Measurements from ENCODE around the gene CEP126. TPM values are rescaled to one million over a fixed set of nuclear protein-coding genes. Genes with fewer than 3 reads are reported as not detected.
A peak's percentile ranks its signal among the peaks of the same experiment; 100 is the strongest.

Gene CEP126
- total RNA-seq, 2 experiments from 2014 or later, result 0.96 to 1.2 TPM

GRCh38 chr11:101915791-101916291, 1.0 kb downstream of the CEP126 start:
- peaks cover under 1% of the 10 kb centered on the region for H3K27me3 Mint-ChIP-seq
- H3K4me1 ChIP-seq (ENCODE audit: insufficient read depth, low read length), result peaks cover 10% of the 10 kb centered on the region
- H3K9me3 ChIP-seq (ENCODE audit: control insufficient read depth in 1 of 2, insufficient read depth in 1 of 2, low read length in 2 of 2), result no peaks in the 10 kb centered on the region
- ATAC-seq (ENCODE audit: poor library complexity) (no peak), DNase-seq (peak in 3 of 14 experiments; percentile 11 to 39 (median 27))
- H3K27me3 ChIP-seq (ENCODE audit: control insufficient read depth in 1 of 2, insufficient read depth in 2 of 2, low read length in 2 of 2), result no peaks in the 10 kb centered on the region
- intact Hi-C loops (cut with DNase I, micrococcal nuclease), result loop anchor here (5.0 to 10.0 kb wide), 3 partner anchors 91 to 1196 kb away; no protein-coding TSS in a partner anchor
- H3K27ac Mint-ChIP-seq, result peak overlapping the region; percentile 87
- H3K4me1 Mint-ChIP-seq (ENCODE audit: low read depth), result peaks cover 25% of the 10 kb centered on the region
- H3K36me3 ChIP-seq (ENCODE audit: insufficient read depth, low read length), result no peaks in the 10 kb centered on the region
- POLR2A ChIA-PET, result no interaction called here
- H3K4me3 Mint-ChIP-seq, result peak overlapping the region; percentile 96
- CTCF ChIA-PET, result no interaction called here
- peaks cover 8% of the 10 kb centered on the region for H3K36me3 Mint-ChIP-seq (ENCODE audit: low read depth)
- peak overlapping the region; percentile 75 for H3K4me3 ChIP-seq (ENCODE audit: low read length)
- no peak for TF ChIP-seq CTCF (IDR thresholded peaks at IDR 0.05)
- H3K9me3 Mint-ChIP-seq, result no peaks in the 10 kb centered on the region
- no peak overlapping the region for H3K27ac ChIP-seq (ENCODE audit: low read depth in 1 of 2, low read length in 2 of 2)

GRCh38 chr11:101916422-101916821, 1.6 kb downstream of the CEP126 start, which contains the start of gene ANGPTL5:
ANGPTL5 (minus strand) TSS chr11:101916522; CDS start chr11:101907909, 8,613 bp downstream.
- no peaks in the 10 kb centered on the region for H3K27me3 Mint-ChIP-seq

GRCh38 chr11:101917226-101917625, 2.4 kb downstream of the CEP126 start:
- ChIA-PET CTCF (interaction anchor here (0.7 kb wide), 1 partner anchor 685 kb away, joined by 3 read pairs; no protein-coding TSS in a partner anchor), POLR2A (no interaction called here)
- TF ChIP-seq CTCF (IDR thresholded peaks at IDR 0.05), result no peak
- Histone ChIP-seq H3K36me3 (ENCODE audit: insufficient read depth, low read length) (no peaks in the 10 kb centered on the region), H3K4me1 (ENCODE audit: insufficient read depth, low read length) (peaks cover 10% of the 10 kb centered on the region), H3K9me3 (ENCODE audit: control insufficient read depth in 1 of 2, insufficient read depth in 1 of 2, low read length in 2 of 2) (no peaks in the 10 kb centered on the region), H3K4me3 (ENCODE audit: low read length) (no peak overlapping the region), H3K27ac (ENCODE audit: low read depth in 1 of 2, low read length in 2 of 2) (no peak overlapping the region), H3K27me3 (ENCODE audit: control insufficient read depth in 1 of 2, insufficient read depth in 2 of 2, low read length in 2 of 2) (no peaks in the 10 kb centered on the region)
- Mint-ChIP-seq H3K36me3 (ENCODE audit: low read depth) (peaks cover 8% of the 10 kb centered on the region), H3K27ac (no peak overlapping the region), H3K27me3 (no peaks in the 10 kb centered on the region), H3K9me3 (no peaks in the 10 kb centered on the region), H3K4me1 (ENCODE audit: low read depth) (peaks cover 25% of the 10 kb centered on the region), H3K4me3 (no peak overlapping the region)
- DNase-seq, result no peak
- intact Hi-C loops (cut with DNase I, micrococcal nuclease), result loop anchor here (5.0 to 10.0 kb wide), 3 partner anchors 90 to 1195 kb away; no protein-coding TSS in a partner anchor
- ATAC-seq (ENCODE audit: poor library complexity), result no peak

More at GRCh38 chr11:101916422-101916821, 1.6 kb downstream of the CEP126 start, which contains the start of gene ANGPTL5:
- H3K27me3 ChIP-seq (ENCODE audit: control insufficient read depth in 1 of 2, insufficient read depth in 2 of 2, low read length in 2 of 2), result no peaks in the 10 kb centered on the region
- H3K4me1 ChIP-seq (ENCODE audit: insufficient read depth, low read length), result peaks cover 10% of the 10 kb centered on the region
- peak within 1 kb of the TSS; percentile 75 for H3K4me3 ChIP-seq (ENCODE audit: low read length)
- intact Hi-C loops (cut with DNase I, micrococcal nuclease), result loop anchor here (5.0 to 10.0 kb wide), 3 partner anchors 91 to 1196 kb away; no protein-coding TSS in a partner anchor
- H3K9me3 Mint-ChIP-seq, result no peaks in the 10 kb centered on the region
- peak within 1 kb of the TSS; percentile 87 for H3K27ac Mint-ChIP-seq
- peaks cover 25% of the 10 kb centered on the region for H3K4me1 Mint-ChIP-seq (ENCODE audit: low read depth)
- no peaks in the 10 kb centered on the region for H3K36me3 ChIP-seq (ENCODE audit: insufficient read depth, low read length)
- ChIA-PET CTCF (no interaction called here), POLR2A (no interaction called here)
- peak within 1 kb of the TSS; percentile 64 to 69 for H3K27ac ChIP-seq (ENCODE audit: low read depth in 1 of 2, low read length in 2 of 2)
- TF ChIP-seq CTCF (IDR thresholded peaks at IDR 0.05), result no peak
- no peaks in the 10 kb centered on the region for H3K9me3 ChIP-seq (ENCODE audit: control insufficient read depth in 1 of 2, insufficient read depth in 1 of 2, low read length in 2 of 2)
- DNase-seq (no peak), ATAC-seq (ENCODE audit: poor library complexity) (no peak)
- peak within 1 kb of the TSS; percentile 96 for H3K4me3 Mint-ChIP-seq
- H3K36me3 Mint-ChIP-seq (ENCODE audit: low read depth), result peaks cover 8% of the 10 kb centered on the region

Measured in CD4-positive, alpha-beta T cell (primary cell).